ENCODE measurements around the gene SH2B3.
A peak's percentile ranks its signal among the peaks of the same experiment; 100 is the strongest.

SH2B3 gene

DNA sequence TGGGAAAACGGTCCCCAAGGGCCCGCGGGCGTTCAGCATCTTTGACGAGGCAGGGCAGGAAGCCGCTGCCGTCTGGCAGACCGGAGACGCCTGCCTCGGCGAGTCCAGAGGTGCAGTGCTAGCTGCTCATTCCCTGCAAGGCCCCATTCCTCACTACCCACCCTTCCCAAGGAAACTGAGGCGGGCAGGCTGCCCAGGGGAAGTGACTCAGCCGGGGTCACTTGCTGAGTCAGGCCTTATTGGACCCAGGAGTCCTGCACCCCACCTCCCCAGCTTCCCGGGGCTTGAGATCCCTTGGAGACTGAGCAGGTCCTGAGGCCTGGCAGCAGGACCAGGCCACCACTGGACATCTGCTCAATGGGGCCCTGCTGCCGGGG is 3.7 kb downstream of the SH2B3 start:
- Histone ChIP-seq H3K27ac (ENCODE audit: low read depth, low read length) (peak overlapping the region; percentile 54), H3K36me3 (ENCODE audit: control insufficient read depth in 1 of 2, insufficient read depth in 2 of 2, low read length in 2 of 2) (no peaks in the 10 kb centered on the region), H3K4me1 (ENCODE audit: control insufficient read depth in 1 of 2, insufficient read depth in 2 of 2, low read length in 2 of 2) (peaks cover 43 to 74% of the 10 kb centered on the region in 2 donors), H3K4me3 (ENCODE audit: low read depth in 1 of 2, low read length in 2 of 2) (peak overlapping the region in 1 of 2 donors; percentile 43), H3K9me3 (ENCODE audit: control insufficient read depth in 1 of 2, low read length in 2 of 2) (no peaks in the 10 kb centered on the region), H3K9ac (ENCODE audit: low read depth in 1 of 2, low read length in 2 of 2) (no peak overlapping the region), H3K27me3 (ENCODE audit: control insufficient read depth in 1 of 2, insufficient read depth in 2 of 2, low read length in 2 of 2) (no peaks in the 10 kb centered on the region)

DNA sequence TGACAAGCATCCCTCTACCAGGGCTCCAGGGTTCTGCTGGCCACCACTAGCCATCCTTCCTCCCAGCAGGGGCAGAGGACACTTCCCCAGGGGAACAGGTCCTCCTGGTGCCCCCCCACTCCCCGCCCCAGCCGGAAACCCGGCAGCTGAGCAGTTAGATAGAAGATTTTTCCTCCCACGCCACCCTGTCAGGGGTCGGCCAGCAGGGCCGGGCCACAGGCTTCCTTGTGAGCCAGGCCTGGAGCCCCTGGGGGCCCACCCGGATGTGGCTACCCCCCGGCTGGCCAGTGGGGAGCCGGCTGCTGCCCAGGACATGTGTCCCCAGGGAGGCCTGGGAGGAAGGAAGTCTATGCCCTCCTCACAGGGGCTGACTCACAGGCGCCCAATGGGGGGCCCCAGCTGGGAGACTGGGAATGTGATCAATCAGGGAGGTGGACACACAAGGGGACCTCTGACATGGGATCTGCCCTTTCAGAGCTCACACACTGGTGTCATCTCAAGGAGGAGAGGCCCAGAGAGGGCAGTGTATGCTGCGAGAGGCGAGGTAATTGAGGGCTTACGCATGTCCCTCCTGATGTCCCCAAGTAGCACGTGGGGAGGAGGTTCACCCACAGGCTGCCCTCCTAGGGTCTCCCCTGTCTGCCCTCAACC is 4.2 kb downstream of the SH2B3 start:
- H3K4me3 ChIP-seq (ENCODE audit: low read depth in 1 of 2, low read length in 2 of 2): peak overlapping the region in 1 of 2 donors; percentile 43
- H3K36me3 ChIP-seq (ENCODE audit: control insufficient read depth in 1 of 2, insufficient read depth in 2 of 2, low read length in 2 of 2): no peaks in the 10 kb centered on the region
- peak overlapping the region; percentile 54 for H3K27ac ChIP-seq (ENCODE audit: low read depth, low read length)
- H3K9ac ChIP-seq (ENCODE audit: low read depth in 1 of 2, low read length in 2 of 2): peak overlapping the region in 1 of 2 donors; percentile 35
- H3K9me3 ChIP-seq (ENCODE audit: control insufficient read depth in 1 of 2, low read length in 2 of 2): no peaks in the 10 kb centered on the region
- H3K27me3 ChIP-seq (ENCODE audit: control insufficient read depth in 1 of 2, insufficient read depth in 2 of 2, low read length in 2 of 2): no peaks in the 10 kb centered on the region
- peaks cover 41 to 74% of the 10 kb centered on the region in 2 donors for H3K4me1 ChIP-seq (ENCODE audit: control insufficient read depth in 1 of 2, insufficient read depth in 2 of 2, low read length in 2 of 2)

DNA sequence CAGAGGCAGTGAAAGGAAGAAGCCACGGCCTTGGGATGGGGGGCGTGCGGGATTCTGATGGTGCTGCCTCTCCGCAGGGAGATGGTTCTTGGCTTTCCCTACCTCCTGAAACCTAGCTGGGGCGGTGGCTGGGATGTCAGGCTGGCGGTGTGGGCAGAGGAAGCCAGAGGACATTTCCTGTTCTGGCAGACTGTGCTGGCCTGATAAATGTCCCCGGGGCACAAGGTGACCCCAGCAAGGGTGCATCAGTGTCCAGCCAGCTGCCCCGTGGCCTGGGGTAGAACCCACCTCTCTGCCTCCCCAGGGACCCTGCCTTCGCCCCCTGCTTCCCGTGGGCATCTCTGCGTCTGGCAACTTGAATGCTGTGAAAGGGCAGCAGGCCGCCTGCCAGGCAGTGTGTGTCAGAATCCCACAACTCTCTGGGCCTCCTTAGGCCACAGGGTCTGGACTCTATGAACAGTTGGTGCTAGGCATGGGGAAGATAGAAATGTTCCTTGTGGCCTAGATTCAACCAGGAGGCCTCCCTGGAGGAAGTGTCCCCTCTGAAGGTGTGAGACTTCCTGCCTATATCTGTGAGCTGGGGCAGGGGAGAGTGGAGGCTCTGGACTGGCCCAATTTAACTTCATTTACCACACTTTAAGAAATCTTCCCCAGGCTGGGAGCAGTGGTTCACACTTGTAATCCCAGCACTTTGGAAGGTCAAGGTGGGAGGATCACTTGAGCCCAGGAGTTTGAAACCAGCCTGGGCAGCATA is 4.9 kb downstream of the SH2B3 start:
- Histone ChIP-seq H3K4me1 (ENCODE audit: control insufficient read depth in 1 of 2, insufficient read depth in 2 of 2, low read length in 2 of 2) (peaks cover 41 to 73% of the 10 kb centered on the region in 2 donors), H3K27me3 (ENCODE audit: control insufficient read depth in 1 of 2, insufficient read depth in 2 of 2, low read length in 2 of 2) (no peaks in the 10 kb centered on the region), H3K4me3 (ENCODE audit: low read depth in 1 of 2, low read length in 2 of 2) (peak overlapping the region in 1 of 2 donors; percentile 32), H3K9ac (ENCODE audit: low read depth in 1 of 2, low read length in 2 of 2) (peak overlapping the region in 1 of 2 donors; percentile 35), H3K9me3 (ENCODE audit: control insufficient read depth in 1 of 2, low read length in 2 of 2) (no peaks in the 10 kb centered on the region), H3K36me3 (ENCODE audit: control insufficient read depth in 1 of 2, insufficient read depth in 2 of 2, low read length in 2 of 2) (no peaks in the 10 kb centered on the region), H3K27ac (ENCODE audit: low read depth, low read length) (peak overlapping the region; percentile 54)

- H3K4me1 ChIP-seq (ENCODE audit: control insufficient read depth in 1 of 2, insufficient read depth in 2 of 2, low read length in 2 of 2): peaks cover 41 to 72% of the 10 kb centered on the region in 2 donors
Observed at GRCh38 chr12:111411185-111411764, 5.6 kb downstream of the SH2B3 start.

GRCh38 chr12:111412007-111412829 is 6.5 kb downstream of the SH2B3 start:
- H3K27ac ChIP-seq (ENCODE audit: low read depth, low read length): peak overlapping the region; percentile 17
- no peaks in the 10 kb centered on the region for H3K27me3 ChIP-seq (ENCODE audit: control insufficient read depth in 1 of 2, insufficient read depth in 2 of 2, low read length in 2 of 2)
- H3K4me1 ChIP-seq (ENCODE audit: control insufficient read depth in 1 of 2, insufficient read depth in 2 of 2, low read length in 2 of 2): peaks cover 41 to 63% of the 10 kb centered on the region in 2 donors
- H3K9me3 ChIP-seq (ENCODE audit: control insufficient read depth in 1 of 2, low read length in 2 of 2): no peaks in the 10 kb centered on the region
- no peaks in the 10 kb centered on the region for H3K36me3 ChIP-seq (ENCODE audit: control insufficient read depth in 1 of 2, insufficient read depth in 2 of 2, low read length in 2 of 2)
- H3K4me3 ChIP-seq (ENCODE audit: low read depth in 1 of 2, low read length in 2 of 2): no peak overlapping the region
- peak overlapping the region in 1 of 2 donors; percentile 18 for H3K9ac ChIP-seq (ENCODE audit: low read depth in 1 of 2, low read length in 2 of 2)

More at GRCh38 chr12:111411185-111411764, 5.6 kb downstream of the SH2B3 start:
- Histone ChIP-seq H3K4me3 (ENCODE audit: low read depth in 1 of 2, low read length in 2 of 2) (no peak overlapping the region), H3K9me3 (ENCODE audit: control insufficient read depth in 1 of 2, low read length in 2 of 2) (no peaks in the 10 kb centered on the region), H3K36me3 (ENCODE audit: control insufficient read depth in 1 of 2, insufficient read depth in 2 of 2, low read length in 2 of 2) (no peaks in the 10 kb centered on the region), H3K9ac (ENCODE audit: low read depth in 1 of 2, low read length in 2 of 2) (no peak overlapping the region), H3K27me3 (ENCODE audit: control insufficient read depth in 1 of 2, insufficient read depth in 2 of 2, low read length in 2 of 2) (no peaks in the 10 kb centered on the region), H3K27ac (ENCODE audit: low read depth, low read length) (no peak overlapping the region)

GRCh38 chr12:111412830-111413441 is 7.2 kb downstream of the SH2B3 start:
- Histone ChIP-seq H3K4me3 (ENCODE audit: low read depth in 1 of 2, low read length in 2 of 2) (no peak overlapping the region), H3K4me1 (ENCODE audit: control insufficient read depth in 1 of 2, insufficient read depth in 2 of 2, low read length in 2 of 2) (peaks cover 41 to 57% of the 10 kb centered on the region in 2 donors), H3K9ac (ENCODE audit: low read depth in 1 of 2, low read length in 2 of 2) (no peak overlapping the region), H3K27ac (ENCODE audit: low read depth, low read length) (no peak overlapping the region), H3K9me3 (ENCODE audit: control insufficient read depth in 1 of 2, low read length in 2 of 2) (no peaks in the 10 kb centered on the region), H3K27me3 (ENCODE audit: control insufficient read depth in 1 of 2, insufficient read depth in 2 of 2, low read length in 2 of 2) (no peaks in the 10 kb centered on the region), H3K36me3 (ENCODE audit: control insufficient read depth in 1 of 2, insufficient read depth in 2 of 2, low read length in 2 of 2) (no peaks in the 10 kb centered on the region)

DNA sequence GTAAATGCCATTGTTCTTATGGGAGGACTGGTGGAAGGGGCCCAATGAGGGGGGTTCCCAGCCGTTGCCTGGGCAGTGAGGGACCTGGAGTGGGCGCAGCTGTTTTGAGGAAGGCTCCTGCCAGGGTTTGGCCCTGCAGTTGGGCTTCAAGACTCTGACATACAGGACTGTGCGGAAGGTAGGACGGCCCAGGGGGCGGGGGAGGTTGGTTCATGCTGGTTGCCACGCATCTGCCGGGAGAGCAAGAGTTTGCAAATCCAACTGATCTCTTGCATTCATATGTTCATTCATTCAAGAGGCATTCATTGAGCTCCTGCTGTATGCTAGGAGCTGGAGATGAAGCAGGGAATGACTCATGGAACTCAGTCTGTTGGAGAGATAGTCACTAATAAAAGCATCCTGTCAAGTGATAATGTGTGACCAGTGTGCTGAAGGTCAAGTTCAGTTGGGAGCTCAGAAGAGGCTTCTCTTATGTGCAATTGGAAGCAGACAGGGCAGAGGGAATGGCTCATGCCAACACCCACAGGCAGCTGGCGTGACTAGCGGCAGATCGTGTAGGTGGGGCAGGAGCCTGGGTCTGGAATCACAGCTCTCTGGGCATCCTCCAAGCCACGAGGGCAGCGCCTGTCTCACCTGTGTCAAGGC is 7.8 kb downstream of the SH2B3 start:
- Histone ChIP-seq H3K4me1 (ENCODE audit: control insufficient read depth in 1 of 2, insufficient read depth in 2 of 2, low read length in 2 of 2) (peaks cover 39 to 55% of the 10 kb centered on the region in 2 donors), H3K27me3 (ENCODE audit: control insufficient read depth in 1 of 2, insufficient read depth in 2 of 2, low read length in 2 of 2) (no peaks in the 10 kb centered on the region), H3K9me3 (ENCODE audit: control insufficient read depth in 1 of 2, low read length in 2 of 2) (no peaks in the 10 kb centered on the region), H3K4me3 (ENCODE audit: low read depth in 1 of 2, low read length in 2 of 2) (no peak overlapping the region), H3K27ac (ENCODE audit: low read depth, low read length) (no peak overlapping the region), H3K9ac (ENCODE audit: low read depth in 1 of 2, low read length in 2 of 2) (no peak overlapping the region), H3K36me3 (ENCODE audit: control insufficient read depth in 1 of 2, insufficient read depth in 2 of 2, low read length in 2 of 2) (no peaks in the 10 kb centered on the region)

DNA sequence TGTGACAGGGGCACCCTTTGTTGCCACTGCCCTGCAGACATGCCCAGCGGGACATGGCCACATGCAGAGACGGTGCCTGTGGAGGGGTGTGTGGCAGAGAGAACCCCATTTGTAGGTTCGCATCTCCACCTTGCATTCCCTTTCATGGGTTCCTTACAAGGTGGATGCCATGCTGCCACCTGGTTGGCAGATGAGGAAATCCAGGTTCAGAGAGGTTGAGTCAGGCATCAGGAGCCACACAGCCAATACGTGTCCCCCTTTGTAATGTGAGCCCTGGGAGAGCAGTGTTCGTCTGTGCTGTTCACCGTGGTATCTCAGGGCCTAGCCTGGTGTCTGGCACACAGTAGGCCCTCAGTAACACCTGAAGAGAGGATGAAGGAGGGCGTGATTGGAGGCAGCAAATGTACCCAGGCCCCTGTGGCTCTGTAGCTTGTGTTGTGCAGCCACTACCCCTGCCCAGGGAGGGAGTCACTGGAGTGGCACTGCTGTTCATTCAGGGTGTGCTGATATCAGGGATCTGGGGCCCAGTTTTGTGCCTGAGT is 9.1 kb downstream of the SH2B3 start:
- Histone ChIP-seq H3K36me3 (ENCODE audit: control insufficient read depth in 1 of 2, insufficient read depth in 2 of 2, low read length in 2 of 2) (peaks cover 0 to 4% of the 10 kb centered on the region in 2 donors), H3K27ac (ENCODE audit: low read depth, low read length) (no peak overlapping the region), H3K27me3 (ENCODE audit: control insufficient read depth in 1 of 2, insufficient read depth in 2 of 2, low read length in 2 of 2) (no peaks in the 10 kb centered on the region)

GRCh38 chr12:111417290-111417689 is 11.6 kb downstream of the SH2B3 start:
- Histone ChIP-seq H3K27me3 (ENCODE audit: control insufficient read depth in 1 of 2, insufficient read depth in 2 of 2, low read length in 2 of 2) (no peaks in the 10 kb centered on the region), H3K36me3 (ENCODE audit: control insufficient read depth in 1 of 2, insufficient read depth in 2 of 2, low read length in 2 of 2) (peaks cover 0 to 15% of the 10 kb centered on the region in 2 donors), H3K9me3 (ENCODE audit: control insufficient read depth in 1 of 2, low read length in 2 of 2) (no peaks in the 10 kb centered on the region), H3K27ac (ENCODE audit: low read depth, low read length) (no peak overlapping the region), H3K9ac (ENCODE audit: low read depth in 1 of 2, low read length in 2 of 2) (no peak overlapping the region), H3K4me3 (ENCODE audit: low read depth in 1 of 2, low read length in 2 of 2) (no peak overlapping the region), H3K4me1 (ENCODE audit: control insufficient read depth in 1 of 2, insufficient read depth in 2 of 2, low read length in 2 of 2) (peaks cover 13 to 26% of the 10 kb centered on the region in 2 donors)

More for the DNA sequence above, 9.1 kb downstream of the SH2B3 start:
- no peaks in the 10 kb centered on the region for H3K9me3 ChIP-seq (ENCODE audit: control insufficient read depth in 1 of 2, low read length in 2 of 2)
- no peak overlapping the region for H3K4me3 ChIP-seq (ENCODE audit: low read depth in 1 of 2, low read length in 2 of 2)
- peaks cover 27 to 43% of the 10 kb centered on the region in 2 donors for H3K4me1 ChIP-seq (ENCODE audit: control insufficient read depth in 1 of 2, insufficient read depth in 2 of 2, low read length in 2 of 2)
- H3K9ac ChIP-seq (ENCODE audit: low read depth in 1 of 2, low read length in 2 of 2): no peak overlapping the region
